Stomach (tissue), 4 donors: ENCODE results near the gene SF3B6.

ENCODE experiments used
- EP300 ChIP-seq: sonication (generic); formaldehyde crosslinking; IDR thresholded peaks from one replicate; pipeline ENCODE4 v1.6.1; 2017; ENCODE audit warnings: antibody characterized with exemption
- POLR2A ChIP-seq, 4 donors: fragments of 450-650 bp; IDR thresholded peaks; one replicate each; pipeline ENCODE4 v1.6.1; 2016; ENCODE audit warnings: antibody characterized with exemption in 4 of 4, control low read depth in 2 of 4, mild to moderate bottlenecking in 1 of 4, moderate library complexity in 1 of 4
- TF ChIP-seq, protein P1 (sequence below), 7 experiments: fragments of 450-650 bp in 4 of 7; fragments of 200-600 bp in 3 of 7; sonication (generic) in 3 of 7; IDR thresholded peaks; one replicate each; pipeline ENCODE4 v1.5.1; 2016 to 2019; ENCODE audit warnings: antibody characterized with exemption in 7 of 7, control low read depth in 2 of 7, mild to moderate bottlenecking in 1 of 7

DNA sequence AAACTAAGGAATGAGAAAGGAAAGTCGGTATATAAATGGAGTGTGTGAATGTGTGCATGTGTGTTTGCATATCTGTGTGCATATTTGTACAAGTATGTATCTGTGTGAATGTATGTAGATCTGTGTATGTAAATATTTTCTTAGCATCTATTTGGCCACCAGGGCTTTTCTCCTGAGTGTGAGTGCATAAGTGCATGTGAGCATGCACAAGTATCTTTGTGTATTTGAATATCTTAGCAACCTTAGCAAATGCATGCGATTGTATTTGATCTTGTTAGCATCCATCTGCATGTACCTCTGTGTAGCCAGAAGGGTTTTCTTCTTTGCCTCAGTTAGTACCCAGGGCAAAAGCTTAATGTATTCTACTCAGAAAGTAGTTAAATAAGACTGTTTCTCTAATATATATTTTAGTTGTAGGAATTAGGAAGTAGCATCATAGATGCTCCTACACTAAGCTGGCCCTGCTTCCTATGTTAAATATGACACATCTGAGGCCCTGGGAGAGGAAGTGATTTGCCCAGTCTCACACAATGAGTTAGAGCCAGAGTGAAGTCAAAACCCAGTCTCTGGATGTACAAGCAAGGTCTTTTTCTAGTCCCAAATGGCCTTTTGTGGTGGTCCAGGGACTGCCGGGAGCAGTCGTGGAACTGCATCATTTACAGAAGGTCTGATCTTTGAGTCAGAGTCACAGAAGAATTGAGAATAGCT is 17.4 kb downstream of the SF3B6 start:
- TF ChIP-seq, protein P1, sequence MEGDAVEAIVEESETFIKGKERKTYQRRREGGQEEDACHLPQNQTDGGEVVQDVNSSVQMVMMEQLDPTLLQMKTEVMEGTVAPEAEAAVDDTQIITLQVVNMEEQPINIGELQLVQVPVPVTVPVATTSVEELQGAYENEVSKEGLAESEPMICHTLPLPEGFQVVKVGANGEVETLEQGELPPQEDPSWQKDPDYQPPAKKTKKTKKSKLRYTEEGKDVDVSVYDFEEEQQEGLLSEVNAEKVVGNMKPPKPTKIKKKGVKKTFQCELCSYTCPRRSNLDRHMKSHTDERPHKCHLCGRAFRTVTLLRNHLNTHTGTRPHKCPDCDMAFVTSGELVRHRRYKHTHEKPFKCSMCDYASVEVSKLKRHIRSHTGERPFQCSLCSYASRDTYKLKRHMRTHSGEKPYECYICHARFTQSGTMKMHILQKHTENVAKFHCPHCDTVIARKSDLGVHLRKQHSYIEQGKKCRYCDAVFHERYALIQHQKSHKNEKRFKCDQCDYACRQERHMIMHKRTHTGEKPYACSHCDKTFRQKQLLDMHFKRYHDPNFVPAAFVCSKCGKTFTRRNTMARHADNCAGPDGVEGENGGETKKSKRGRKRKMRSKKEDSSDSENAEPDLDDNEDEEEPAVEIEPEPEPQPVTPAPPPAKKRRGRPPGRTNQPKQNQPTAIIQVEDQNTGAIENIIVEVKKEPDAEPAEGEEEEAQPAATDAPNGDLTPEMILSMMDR (IDR thresholded peaks at IDR 0.05), result no peak
- no peak for TF ChIP-seq POLR2A (IDR thresholded peaks at IDR 0.05)
- no peak for TF ChIP-seq EP300
